Activated T-cell treated with anti-CD3 and anti-CD28 coated beads for 4 hours (primary cell): ENCODE results near the gene ACSF2.

Experiments used
- DNase-seq: peaks from one replicate; pipeline ENCODE4 v3.0.0-alpha.2; 2020

The ACSF2 gene

DNA sequence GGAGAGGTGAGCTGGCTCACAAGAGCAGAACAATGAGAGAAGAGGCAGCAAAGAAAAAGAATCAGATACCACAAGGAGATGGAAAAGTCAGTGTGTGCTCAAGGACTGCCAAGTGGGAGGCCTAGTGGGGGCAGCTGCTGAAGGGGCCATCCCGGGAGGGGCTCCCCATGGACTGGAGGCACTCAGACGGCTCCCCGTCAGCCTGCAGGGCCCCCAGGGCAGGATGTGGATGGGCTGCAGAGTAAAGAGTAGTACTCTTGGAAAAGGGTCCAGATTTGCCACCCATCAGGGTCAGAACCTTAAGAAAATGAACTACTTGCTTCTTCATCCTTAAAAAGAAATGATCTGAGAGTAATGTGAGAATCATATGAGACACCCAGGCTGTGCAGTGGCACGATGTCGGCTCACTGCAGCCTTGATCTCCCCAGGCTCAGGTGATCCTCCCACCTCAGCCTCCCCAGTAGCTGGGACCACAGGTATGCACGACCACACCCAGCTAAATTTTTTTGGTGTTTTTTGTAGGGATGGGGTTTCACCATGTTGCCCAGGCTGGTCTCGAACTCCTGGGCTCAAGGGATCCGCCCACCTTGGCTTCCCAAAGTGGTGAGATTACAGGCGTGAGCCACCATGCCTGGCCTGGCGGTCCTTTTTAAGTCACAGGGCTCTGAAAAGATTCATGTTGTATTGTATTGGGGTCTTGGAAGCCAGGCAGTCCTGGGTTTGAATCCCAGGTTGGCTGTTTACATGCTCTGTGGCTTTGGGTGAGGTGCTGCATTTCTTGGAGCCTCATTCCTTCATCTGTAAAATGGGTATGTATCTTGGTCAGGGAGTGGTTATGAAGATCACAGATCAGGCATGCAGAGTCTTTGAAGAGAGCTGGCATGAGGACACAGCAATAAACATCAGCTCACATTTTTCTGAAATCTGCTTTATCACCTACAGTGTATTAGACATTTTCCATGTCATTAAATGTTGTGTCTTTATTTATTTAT lies 15.1 kb downstream of the ACSF2 start:
- DNase-seq = no peak

DNA sequence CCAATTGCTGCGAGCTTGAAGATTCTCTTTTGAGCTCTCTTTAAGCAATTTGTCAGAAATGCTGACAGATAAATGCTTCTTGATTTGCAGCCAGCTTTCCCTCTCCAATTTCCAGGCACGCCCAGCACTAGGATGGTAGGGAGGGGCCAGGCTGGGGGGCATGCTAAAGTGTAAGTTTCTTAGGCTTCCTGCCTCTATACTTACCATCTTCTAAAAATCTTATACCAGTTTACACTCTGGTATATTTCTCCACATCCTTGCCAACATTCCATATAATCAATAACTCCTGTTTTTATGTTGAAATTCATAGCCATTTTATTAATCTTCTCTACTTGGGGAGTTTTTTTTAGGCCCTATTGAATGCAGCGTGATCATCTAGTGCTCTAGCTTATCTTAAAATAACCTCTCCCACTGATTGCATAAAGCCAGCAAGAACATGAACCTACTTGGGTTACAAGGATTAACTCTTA lies 17.5 kb downstream of the ACSF2 start:
- DNase-seq = no peak

DNA sequence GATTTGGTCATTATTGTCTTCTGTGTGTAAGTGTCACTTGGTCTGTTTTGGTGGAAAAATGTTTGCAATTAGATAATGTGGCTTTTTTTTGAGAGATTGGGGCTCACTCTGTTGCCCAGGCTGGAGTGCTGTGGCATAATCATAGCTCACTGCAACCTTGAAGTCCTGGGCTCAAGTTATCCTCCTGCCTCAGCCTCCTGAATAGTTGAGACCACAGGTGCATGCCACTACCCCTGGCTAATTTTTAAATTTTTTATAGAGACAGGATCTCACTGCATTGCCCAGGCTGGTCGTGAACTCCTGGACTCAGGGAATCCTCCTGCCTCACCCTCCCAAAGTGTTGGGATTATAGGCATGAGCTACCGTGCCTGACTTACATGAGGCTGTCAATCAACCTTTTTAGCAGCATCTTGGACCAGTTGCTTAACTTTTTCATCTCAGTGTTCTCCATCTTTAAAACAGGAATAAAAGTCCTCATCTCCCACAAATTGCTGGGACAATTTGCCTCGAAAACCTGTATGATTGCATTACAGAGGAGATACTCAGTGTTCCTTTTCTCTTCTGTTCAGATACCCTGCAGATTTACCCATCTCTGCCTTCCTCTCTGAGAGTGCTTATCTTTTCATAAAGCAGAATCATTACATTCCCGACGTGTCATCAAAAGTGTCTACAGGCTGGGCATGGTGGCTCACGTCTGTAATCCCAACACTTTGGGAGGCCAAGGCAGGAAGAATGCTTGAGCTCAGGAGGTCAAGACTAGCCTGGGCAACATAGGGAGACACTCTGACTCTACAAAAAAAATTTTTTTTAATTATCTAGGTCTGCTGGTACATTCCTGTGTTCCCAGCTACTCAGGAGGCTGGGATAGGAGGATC lies 19.1 kb downstream of the ACSF2 start:
- DNase-seq = no peak

DNA sequence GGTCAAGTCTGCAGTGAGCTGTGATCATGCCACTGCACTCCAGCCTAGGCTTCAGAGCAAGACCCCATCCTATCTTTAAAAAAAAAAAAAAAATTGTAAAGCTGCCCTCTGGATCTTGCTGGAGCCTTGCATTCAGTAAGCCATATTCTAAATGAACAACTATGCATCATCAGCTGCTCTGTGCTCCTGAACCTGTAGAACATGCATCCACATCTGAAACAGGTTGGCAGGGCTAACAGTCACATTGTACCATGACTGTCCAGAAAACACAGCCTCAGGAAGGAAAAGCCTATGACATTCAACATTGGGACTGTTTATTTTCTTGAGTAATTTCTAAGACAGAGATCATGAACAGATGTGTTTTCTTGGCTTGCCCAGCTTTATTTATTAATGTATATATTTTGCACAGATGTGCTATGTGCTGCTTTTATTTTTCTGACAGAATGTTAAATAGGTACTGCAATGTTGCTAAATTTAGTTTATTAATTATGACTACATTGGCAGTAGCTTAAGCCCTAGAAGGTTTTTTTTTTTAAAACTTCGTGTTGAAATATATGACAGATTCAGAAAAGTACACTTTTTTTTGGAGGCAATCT lies 19.8 kb downstream of the ACSF2 start:
- DNase-seq = no peak

DNA sequence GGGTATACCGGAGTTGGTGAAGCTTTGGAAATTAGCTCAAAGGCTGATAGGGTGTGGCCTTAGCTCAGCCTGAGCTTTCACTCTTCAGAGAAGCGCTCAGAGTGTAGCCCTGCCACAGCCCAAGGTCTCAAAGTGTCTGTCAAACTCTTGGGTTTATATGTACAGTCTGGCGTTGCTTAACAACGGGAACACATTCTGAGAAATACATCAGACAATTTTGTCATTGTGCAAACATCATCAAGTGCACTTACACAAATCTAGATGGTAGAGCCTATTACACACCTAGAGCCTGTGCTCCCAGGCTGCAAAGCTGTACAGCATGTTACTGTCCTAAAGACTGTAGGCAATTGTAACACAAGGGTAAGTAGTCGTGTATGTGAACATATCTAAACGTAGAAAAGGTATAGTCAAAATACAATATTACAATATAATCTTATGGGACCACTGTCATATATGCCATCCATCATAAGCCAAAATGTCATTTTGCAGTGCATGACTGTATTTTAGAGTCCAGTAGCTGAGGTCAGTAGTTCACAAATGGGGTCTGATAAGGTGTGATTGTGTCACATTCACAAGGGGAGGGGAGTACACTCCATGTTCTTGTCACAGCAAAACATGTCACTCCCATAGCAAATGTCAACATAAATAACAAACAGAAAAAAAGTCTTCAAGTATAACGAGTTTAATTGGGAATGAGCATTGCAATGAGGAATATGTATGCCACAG lies 22.0 kb downstream of the ACSF2 start:
- DNase-seq = no peak

DNA sequence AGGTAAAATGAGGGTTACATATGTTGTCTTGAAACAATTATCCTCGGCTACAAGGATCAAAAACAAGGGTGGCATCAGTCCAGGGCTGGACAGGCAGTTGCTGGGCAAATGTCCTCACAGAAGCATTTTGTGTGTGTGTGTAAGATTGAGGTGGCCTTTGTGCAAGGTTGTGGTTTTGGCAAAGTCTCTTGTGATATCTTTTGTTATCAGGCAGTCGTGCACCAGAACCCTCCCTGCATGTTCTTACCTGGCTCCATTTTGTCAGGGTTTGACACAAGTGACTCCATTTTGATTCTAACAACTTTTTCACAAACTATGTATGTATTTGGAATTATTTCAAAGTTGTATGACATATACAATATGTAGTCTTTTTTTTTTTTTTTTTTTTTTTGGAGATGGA lies 22.6 kb downstream of the ACSF2 start:
- no peak for DNase-seq

DNA sequence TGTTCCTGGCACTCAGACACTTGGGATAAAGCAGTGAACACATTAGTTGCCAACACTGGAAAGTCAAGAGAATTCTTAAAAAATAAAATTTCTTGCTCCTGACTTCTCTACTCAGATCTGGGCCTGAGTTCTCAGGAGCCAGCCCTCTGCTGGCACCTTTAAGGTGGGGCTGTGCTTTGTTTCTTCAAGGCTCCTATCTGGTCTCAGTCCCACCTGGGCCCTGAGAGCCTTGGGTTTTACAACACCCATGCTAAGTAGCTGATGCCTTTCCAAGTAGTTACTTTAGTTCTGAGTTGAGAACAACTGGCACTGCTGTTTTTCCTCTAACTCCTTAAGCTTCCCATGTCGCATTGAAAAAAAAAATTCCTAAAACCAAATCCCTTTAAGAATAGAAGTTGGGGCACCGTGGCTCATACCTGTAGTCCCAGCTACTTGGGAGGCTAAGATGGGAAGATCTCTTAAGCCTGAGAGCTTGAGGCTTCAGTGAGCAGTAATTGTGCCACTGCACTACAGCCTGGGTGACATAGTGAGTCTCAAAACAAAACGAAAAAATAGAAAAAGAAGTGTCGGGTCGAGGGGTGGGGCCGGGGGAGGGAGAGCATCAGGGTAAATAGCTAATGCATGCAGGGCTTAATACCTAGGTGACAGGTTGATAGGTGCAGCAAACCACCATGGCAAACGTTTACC lies 26.1 kb downstream of the ACSF2 start:
- DNase-seq = no peak

DNA sequence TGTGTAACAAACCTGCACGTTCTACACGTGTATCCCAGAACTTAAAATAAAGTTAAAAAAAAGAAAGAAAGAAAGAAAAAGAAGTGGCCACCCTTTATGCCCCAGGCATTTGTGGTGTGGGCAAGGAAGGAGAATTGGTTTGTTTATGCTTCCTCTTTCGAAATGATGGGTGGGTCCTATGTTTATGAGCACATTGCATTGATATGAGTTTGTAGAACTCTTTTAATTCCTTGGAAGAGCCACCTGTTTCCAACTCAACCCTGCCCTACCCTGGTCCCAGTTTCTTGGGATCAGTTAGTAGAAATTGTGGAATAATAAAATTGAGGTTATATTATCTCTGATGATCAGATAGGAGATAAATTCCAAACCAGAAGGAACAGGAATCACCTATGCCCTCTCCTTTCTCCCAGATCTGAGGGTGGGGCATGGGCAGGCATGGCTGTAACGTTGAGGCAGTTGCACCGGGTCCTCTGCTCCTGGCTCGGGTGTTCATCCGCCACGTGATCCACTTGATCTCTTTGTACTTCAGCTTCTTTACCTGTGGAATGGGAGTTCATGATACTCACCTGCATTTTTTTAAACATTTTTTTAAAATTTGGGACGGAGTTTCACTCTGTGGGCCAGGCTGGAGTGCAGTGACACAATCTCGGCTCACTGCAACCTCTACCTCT lies 26.7 kb downstream of the ACSF2 start:
- no peak for DNase-seq

DNA sequence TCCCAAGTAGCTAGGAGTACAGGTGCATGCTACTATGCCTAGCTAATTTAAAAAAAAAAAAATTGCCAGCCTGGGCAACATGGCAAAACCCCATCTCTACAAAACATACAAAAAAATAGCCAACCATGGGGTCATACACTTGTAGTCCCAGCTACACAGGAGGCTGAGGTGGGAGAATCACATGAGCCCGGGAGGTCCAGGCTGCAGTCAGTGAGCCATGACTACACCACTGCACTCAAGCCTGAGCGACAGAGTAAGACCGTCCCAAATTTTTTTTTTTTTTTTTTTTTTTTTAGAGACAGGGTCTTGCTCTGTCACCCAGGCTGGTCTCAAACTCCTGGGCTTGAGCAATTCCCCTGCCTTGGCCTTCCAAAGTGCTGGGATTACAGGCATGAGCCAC lies 27.9 kb downstream of the ACSF2 start:
- DNase-seq = no peak

DNA sequence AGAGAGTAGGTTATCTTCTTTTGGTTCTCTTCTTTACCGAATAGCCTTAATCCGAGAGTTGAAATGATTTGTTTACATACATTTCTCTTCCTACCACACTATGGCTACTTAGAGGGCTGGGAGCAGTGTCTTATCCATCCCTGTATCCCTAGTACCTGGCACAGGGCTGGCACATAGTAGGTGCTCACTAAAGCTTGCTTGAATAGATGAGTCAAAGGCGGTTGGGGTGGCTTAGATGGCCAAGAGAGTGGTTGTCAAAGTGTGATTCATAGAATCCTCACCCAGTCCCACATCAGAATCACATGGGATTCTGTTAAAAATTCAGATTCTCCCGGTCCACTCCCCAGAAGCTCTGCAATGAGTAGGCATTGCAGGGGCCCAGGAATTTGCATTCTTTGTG lies 31.6 kb downstream of the ACSF2 start:
- no peak for DNase-seq

DNA sequence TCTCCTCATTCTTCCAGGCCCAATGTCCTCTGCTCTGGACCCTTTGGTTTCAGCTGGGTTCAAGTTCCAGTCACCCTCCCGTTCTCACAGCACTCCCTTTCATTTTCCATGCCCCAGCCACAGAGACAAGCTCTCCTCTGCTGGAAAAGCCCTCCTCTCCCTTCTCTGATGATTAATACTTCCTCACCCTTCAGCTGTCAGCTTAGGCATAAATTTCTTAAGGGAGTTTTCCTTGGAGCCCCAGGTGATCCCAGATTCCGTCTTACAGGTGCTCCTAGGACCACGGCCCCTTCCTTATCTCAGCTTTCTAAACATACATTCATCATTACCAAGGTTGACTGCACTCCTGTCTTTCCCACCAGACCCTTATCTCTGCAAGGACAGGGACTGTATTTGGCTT lies 32.3 kb downstream of the ACSF2 start:
- DNase-seq = no peak

DNA sequence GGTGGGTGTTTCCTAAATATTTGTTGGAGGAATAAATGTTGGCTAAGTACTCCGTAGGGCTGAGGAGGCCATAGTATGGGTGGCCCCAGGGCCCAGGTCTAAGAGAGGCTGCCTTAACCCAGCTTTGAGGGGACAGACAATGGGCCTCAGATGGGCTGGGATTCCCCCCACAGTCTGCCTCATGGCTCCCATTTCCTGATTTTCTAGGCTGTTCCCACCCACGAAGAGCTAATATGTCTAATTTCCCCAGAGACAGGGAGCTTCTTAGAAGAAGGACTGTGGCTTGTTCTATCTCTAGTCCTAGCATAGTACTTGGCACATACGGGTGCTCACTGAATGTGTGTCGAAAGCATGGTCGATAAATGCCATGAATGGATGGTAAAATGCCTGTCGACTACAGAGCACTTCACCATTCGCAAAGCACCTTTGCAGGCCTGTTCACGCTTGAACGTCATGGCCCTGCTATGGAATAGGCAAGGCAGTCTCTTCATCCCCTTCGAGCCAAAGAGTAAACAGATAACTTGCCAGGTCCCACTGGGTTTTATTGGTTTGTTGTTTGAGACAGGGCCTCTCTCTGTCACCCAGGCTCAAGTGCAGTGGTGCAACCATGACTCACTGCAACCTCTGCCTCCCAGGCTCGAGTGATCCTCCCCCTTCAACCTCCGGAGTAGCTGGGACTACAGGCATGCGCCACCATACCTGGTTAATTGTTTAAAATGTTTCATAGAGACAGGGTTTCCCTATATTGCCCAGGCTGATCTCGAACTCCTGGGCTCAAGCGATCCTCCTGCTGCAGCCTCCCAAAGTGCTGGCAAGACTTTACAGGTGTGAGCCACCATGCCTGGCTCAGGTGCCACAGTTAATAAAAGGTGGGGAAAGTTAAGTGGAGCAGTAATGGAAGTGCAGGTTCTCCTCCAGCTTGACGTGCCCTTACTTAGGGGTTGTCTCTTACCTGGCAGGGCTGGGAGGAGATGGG lies 33.0 kb downstream of the ACSF2 start:
- DNase-seq = no peak

DNA sequence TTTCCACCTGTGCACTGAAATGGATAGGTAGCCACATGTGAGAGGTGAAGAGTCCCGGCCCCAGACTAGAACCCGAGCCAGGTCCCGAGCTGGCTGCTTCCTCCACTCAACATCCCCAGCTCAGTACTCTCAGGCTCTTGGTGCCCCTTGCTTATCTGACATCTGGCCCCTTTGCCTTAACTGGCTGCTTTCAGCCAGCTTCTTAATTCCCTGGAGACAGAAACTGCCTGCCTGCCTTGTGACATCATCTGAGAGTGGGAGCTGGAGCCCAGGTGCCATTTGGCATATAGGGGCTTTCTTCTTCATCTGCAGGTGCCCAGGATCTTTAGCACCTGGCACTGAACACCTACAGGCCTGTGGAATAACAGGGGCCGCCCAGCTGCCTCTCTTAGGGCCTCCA lies 33.7 kb downstream of the ACSF2 start:
- no peak for DNase-seq

DNA sequence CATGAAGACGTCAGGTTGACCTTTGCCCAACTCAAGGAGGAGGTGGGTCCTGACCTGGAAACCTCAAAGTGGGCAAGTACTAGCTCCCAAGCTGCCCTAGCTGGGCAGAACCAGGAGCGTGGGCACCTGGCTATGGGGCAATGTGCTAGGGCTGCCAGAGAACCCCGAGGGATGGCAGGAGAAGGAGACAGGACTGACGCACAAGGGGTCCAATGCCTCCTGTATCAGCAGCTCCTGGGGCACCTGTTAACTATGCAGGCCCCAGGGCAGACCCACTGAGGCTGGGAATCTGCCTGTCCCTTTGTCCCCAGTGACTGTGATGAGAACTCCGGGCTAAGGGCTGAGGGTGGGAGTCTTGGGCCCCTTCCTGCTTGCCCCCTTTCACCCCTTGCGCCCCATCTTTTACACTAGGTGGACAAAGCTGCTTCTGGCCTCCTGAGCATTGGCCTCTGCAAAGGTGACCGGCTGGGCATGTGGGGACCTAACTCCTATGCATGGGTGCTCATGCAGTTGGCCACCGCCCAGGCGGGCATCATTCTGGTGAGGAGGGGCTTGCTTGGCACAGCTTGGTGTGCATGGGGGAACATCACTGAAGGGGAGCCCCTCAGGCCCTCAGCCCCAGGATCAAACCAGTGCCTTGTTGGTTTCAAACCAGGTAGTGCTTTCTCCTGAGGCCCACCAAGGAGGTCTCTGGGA lies 35.0 kb downstream of the ACSF2 start:
- DNase-seq = no peak

DNA sequence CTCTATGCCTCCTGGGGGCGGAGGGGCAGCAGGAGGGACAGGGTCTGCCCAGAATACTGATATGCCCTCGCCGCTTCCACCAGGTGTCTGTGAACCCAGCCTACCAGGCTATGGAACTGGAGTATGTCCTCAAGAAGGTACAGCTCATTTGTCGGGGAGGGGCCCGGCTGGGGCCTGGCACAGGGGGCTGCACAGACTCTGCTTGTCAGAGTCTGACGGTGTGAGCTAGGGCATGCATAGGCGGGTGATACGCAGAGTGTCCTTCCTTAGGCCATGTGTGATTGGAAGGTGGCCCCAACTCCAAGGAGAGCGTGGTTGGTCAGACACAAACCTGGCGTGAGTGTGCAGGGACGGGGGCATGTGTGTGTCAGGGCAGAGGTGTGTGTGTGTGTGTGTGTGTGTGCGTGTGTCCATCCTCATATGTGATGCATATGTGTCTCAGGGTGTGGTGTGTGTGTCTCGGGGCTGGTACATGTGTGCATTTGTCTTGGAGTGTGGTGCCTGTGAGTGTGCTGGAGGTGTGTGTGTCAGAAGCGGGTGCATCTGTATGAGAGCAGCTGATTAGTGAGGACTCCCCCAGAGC lies 35.6 kb downstream of the ACSF2 start:
- no peak for DNase-seq

DNA sequence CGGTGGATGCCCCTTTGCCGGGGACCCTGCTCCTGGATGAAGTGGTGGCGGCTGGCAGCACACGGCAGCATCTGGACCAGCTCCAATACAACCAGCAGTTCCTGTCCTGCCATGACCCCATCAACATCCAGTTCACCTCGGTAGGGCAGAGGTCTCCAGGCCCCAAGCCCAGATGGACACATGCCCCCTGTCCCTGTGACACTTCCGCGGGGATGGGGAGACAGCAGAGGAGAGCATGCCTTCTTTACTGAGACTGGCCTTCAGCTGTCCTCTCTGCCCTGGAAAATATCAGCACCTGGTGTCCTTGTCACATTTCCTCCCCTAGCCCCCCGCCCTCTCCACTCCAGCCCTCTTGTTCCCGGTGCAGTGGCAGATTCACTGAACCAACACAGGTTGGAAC lies 36.4 kb downstream of the ACSF2 start:
- DNase-seq = no peak

DNA sequence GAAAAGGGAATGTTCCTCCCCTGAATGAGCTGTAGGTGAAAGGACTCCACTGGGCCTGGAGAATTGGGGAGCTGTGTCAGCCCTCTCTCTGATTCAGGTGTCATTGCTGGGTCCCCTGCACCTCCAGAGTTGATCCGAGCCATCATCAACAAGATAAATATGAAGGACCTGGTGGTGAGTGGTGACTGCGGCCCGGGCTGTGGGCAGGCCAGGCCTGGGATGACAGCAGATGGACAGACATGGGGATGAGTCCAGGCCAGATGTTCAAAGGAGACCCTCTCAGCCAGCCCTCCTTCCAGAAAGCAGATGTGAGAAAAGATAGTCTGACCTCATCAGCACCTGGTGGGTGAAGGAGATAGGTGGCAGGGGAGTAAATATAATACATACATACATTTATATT lies 38.1 kb downstream of the ACSF2 start:
- no peak for DNase-seq

DNA sequence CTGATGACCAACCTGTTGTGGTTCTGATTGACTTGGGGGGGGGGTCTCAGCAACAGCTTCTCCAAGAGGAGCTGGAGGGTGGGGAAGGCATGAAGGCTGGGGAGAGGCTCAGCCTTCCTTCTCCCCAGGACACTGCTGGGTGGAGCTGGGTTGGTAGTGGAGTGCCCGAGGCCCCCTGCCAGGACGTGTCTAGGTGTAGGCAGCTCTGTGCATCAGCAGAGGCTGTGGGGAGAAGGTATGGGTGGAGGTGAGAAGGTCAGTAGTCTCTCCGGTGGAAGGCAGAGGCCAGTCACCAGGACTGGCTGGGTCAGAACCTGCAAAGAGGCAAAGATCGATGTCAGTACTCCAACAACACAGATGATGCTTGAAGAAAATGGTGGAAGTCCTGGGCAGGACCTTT lies 38.7 kb downstream of the ACSF2 start:
- no peak for DNase-seq

DNA sequence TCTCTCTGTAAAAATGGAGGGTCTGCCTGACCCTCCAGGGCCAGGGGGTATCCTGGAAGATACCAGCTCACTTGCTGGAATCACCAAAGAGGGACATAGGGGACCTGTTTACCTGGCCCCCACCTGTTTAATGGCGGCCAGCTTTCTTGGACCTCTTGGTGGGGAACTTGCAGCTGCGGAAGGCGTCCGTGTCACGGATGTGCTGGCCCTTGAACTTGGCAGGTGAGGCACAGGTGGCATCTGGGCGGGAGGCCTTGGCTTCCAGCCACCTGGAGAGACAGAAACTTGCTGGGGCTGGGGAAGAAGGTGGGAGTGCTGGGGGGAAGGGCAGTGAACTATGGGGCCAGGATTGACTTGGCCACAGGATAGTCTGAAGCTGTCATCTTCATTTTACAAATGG lies 39.2 kb downstream of the ACSF2 start:
- no peak for DNase-seq
